H9 (cell line): ENCODE results near the gene KLHL3. TPM values are rescaled to one million over a fixed set of nuclear protein-coding genes. Genes with fewer than 3 reads are reported as not detected.

Experiments used
- DNase-seq: peaks from one replicate; pipeline ENCODE4 v3.0.0-alpha.2; 2017
- H2AFZ ChIP-seq: one replicate; pipeline ENCODE4 v1.6.1; 2013; ENCODE audit warnings: mild to moderate bottlenecking, low read length, control low read depth, moderate library complexity
- H2AK5ac ChIP-seq: 2 replicates; pipeline ENCODE4 v1.6.1; 2013; ENCODE audit warnings: low read length, control low read depth, mixed read lengths; ENCODE audit not compliant: insufficient read length
- H2BK120ac ChIP-seq: one replicate; pipeline ENCODE4 v1.6.1; 2013; ENCODE audit warnings: low read depth, mild to moderate bottlenecking, low read length, control low read depth, inconsistent platforms; ENCODE audit not compliant: poor library complexity, severe bottlenecking
- H2BK12ac ChIP-seq: 2 replicates; pipeline ENCODE4 v1.6.1; 2013; ENCODE audit warnings: low read length, control low read depth, mixed read lengths, low read depth; ENCODE audit not compliant: insufficient read length
- H2BK15ac ChIP-seq: 2 replicates; pipeline ENCODE4 v1.6.1; 2013; ENCODE audit warnings: low read depth, low read length, control low read depth
- H2BK20ac ChIP-seq: one replicate; pipeline ENCODE4 v1.6.1; 2013; ENCODE audit warnings: low read depth, mild to moderate bottlenecking, low read length, control low read depth, inconsistent platforms; ENCODE audit not compliant: poor library complexity, severe bottlenecking
- H2BK5ac ChIP-seq: 2 replicates; pipeline ENCODE4 v1.6.1; 2013; ENCODE audit warnings: low read length, control low read depth, mixed read lengths; ENCODE audit not compliant: insufficient read length
- H3K14ac ChIP-seq: 2 replicates; pipeline ENCODE4 v1.6.1; 2013; ENCODE audit warnings: low read length, control low read depth; ENCODE audit not compliant: insufficient read depth
- H3K18ac ChIP-seq: 2 replicates; pipeline ENCODE4 v1.6.1; 2013; ENCODE audit warnings: low read depth, mild to moderate bottlenecking, mixed read lengths, low read length, control low read depth; ENCODE audit not compliant: insufficient read length
- H3K23ac ChIP-seq: 2 replicates; pipeline ENCODE4 v1.6.1; 2013; ENCODE audit warnings: low read length, control low read depth, mixed read lengths, low read depth; ENCODE audit not compliant: insufficient read length
- H3K23me2 ChIP-seq: 2 replicates; pipeline ENCODE4 v1.6.1; 2013; ENCODE audit warnings: low read depth, mild to moderate bottlenecking, mixed read lengths, low read length, control low read depth; ENCODE audit not compliant: insufficient read length, poor library complexity, severe bottlenecking
- H3K27ac ChIP-seq: 2 replicates; pipeline ENCODE4 v1.5.1; 2013; ENCODE audit warnings: low read length, control low read depth, mixed read lengths, low read depth; ENCODE audit not compliant: insufficient read length
- H3K27me3 ChIP-seq: 2 replicates; pipeline ENCODE4 v1.6.1; 2013; ENCODE audit warnings: low read length, control low read depth, inconsistent platforms; ENCODE audit not compliant: insufficient read depth
- H3K4ac ChIP-seq: 2 replicates; pipeline ENCODE4 v1.6.1; 2013; ENCODE audit warnings: low read depth, mild to moderate bottlenecking, control low read depth, inconsistent platforms, low read length, moderate library complexity
- H3K4me1 ChIP-seq: 2 replicates; pipeline ENCODE4 v1.6.1; 2013; ENCODE audit warnings: low read length, control low read depth, inconsistent platforms; ENCODE audit not compliant: insufficient read depth
- H3K4me2 ChIP-seq: 2 replicates; pipeline ENCODE4 v1.6.1; 2013; ENCODE audit warnings: low read length, control low read depth, mixed read lengths; ENCODE audit not compliant: insufficient read length, insufficient read depth
- H3K56ac ChIP-seq: 2 replicates; pipeline ENCODE4 v1.6.1; 2013; ENCODE audit warnings: low read depth, mild to moderate bottlenecking, mixed read lengths, low read length, control low read depth; ENCODE audit not compliant: insufficient read length
- H3K79me1 ChIP-seq: 2 replicates; pipeline ENCODE4 v1.6.1; 2013; ENCODE audit warnings: low read depth, mild to moderate bottlenecking, moderate library complexity, low read length, control low read depth, inconsistent platforms; ENCODE audit not compliant: insufficient read depth, poor library complexity, severe bottlenecking
- H3K79me2 ChIP-seq: 2 replicates; pipeline ENCODE4 v1.6.1; 2013; ENCODE audit warnings: low read length, control low read depth, inconsistent platforms; ENCODE audit not compliant: insufficient read depth
- H3K9ac ChIP-seq: 2 replicates; pipeline ENCODE4 v1.6.1; 2013; ENCODE audit warnings: low read length, control low read depth, mixed read lengths; ENCODE audit not compliant: insufficient read length; ENCODE audit errors: extremely low read depth
- H3K9me3 ChIP-seq: one replicate; pipeline ENCODE4 v1.6.1; 2013; ENCODE audit warnings: low read depth, low read length, inconsistent platforms; ENCODE audit not compliant: control insufficient read depth
- H3T11ph ChIP-seq: one replicate; pipeline ENCODE4 v1.6.1; 2013; ENCODE audit warnings: mild to moderate bottlenecking, low read length, control low read depth, inconsistent platforms
- H4K20me1 ChIP-seq: one replicate; pipeline ENCODE4 v1.6.1; 2013; ENCODE audit not compliant: control insufficient read depth, insufficient read length, insufficient read depth
- H4K5ac ChIP-seq: 2 replicates; pipeline ENCODE4 v1.6.1; 2013; ENCODE audit warnings: low read depth, mild to moderate bottlenecking, mixed read lengths, low read length, control low read depth; ENCODE audit not compliant: insufficient read length
- H4K8ac ChIP-seq: replicated peaks from 2 replicates; pipeline ENCODE4 v1.6.1; 2013; ENCODE audit warnings: low read length, control low read depth, mixed read lengths, low read depth; ENCODE audit not compliant: insufficient read length
- H4K91ac ChIP-seq: 2 replicates; pipeline ENCODE4 v1.6.1; 2013; ENCODE audit warnings: low read depth, mild to moderate bottlenecking, moderate library complexity, mixed read lengths, low read length, control low read depth; ENCODE audit not compliant: insufficient read length
- H3K27ac Mint-ChIP-seq, 3 experiments: 2 replicates in 2 of 3; 3 replicates in 1 of 3; pipeline ENCODE4 v1.8.0; 2020 to 2021; ENCODE audit warnings: mixed read lengths in 3 of 3, mild to moderate bottlenecking in 1 of 3, moderate library complexity in 1 of 3
- H3K27me3 Mint-ChIP-seq: 2 replicates; pipeline ENCODE4 v1.8.0; 2021; ENCODE audit warnings: low read depth, mild to moderate bottlenecking, moderate library complexity, mixed read lengths
- H3K36me3 Mint-ChIP-seq, 3 experiments: 2 replicates in 2 of 3; 3 replicates in 1 of 3; pipeline ENCODE4 v1.8.0; 2020 to 2021; ENCODE audit warnings: low read depth in 3 of 3, mixed read lengths in 3 of 3; ENCODE audit not compliant: insufficient read depth in 1 of 3
- H3K4me1 Mint-ChIP-seq, 2 experiments: 2 replicates each; pipeline ENCODE4 v1.8.0; 2020; ENCODE audit warnings: mixed read lengths in 2 of 2
- H3K4me3 Mint-ChIP-seq, 2 experiments: 2 replicates in 1 of 2; 3 replicates in 1 of 2; pipeline ENCODE4 v1.8.0; 2020 to 2021; ENCODE audit warnings: mild to moderate bottlenecking in 2 of 2, mixed read lengths in 2 of 2, moderate library complexity in 1 of 2
- H3K9me3 Mint-ChIP-seq, 2 experiments: 2 replicates in 1 of 2; 3 replicates in 1 of 2; pipeline ENCODE4 v1.8.0; 2020; ENCODE audit warnings: mild to moderate bottlenecking in 2 of 2, mixed read lengths in 2 of 2, moderate library complexity in 1 of 2
- WGBS: extraction: QIAGEN DNeasy Blood & Tissue Kit; methylation state at CpG from one replicate; pipeline ENCODE4 v1.1.7; 2013; ENCODE audit warnings: missing lambda C conversion rate, low lambda C conversion rate, mixed read lengths; ENCODE audit not compliant: insufficient read length; ENCODE audit errors: extremely low coverage; 5-methylcytosine and 5-hydroxymethylcytosine counted together
- total RNA-seq: library from RNA; stranded (reverse); gene quantifications from 2 replicates; pipeline ENCODE4 v1.2.1, GENCODE V29; 2021
- TF ChIP-seq, protein P1 (sequence below): fragments of 200-600 bp; sonication (generic); conservative IDR thresholded peaks from 3 replicates; pipeline ENCODE4 v1.8.0; 2021; ENCODE audit warnings: antibody characterized with exemption, mild to moderate bottlenecking

The KLHL3 gene
- total RNA-seq, 1 experiment from 2014 or later = 12.8 TPM

DNA sequence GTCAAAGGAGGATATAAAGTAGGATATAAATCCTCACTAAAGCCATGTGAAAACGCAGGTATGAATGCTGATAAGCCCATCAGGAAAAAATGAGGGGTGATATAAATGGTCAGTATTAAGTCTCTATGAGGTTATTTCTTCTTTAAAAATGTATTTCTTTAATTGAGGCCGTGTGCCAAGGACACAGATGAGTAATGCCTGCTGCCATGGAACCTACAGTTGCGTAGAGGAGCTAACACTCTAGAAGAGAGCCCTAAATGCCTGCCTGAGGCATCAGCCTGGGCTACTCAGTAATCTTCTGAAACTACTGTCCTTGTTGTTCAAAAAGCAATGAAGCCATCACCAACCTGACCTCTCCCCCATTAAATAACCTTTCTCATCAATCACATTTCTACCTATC is 84.9 kb downstream of the KLHL3 start:
- Mint-ChIP-seq H3K27me3 (no peaks in the 10 kb centered on the region), H3K4me3 (no peak overlapping the region), H3K9me3 (peaks cover 0 to 2% of the 10 kb centered on the region in 2 experiments; a peak in 1 of 5 replicates), H3K4me1 (no peaks in the 10 kb centered on the region), H3K27ac (no peak overlapping the region; a peak in 1 of 7 replicates), H3K36me3 (peaks cover 4 to 9% (median 6%) of the 10 kb centered on the region in 3 experiments; a peak in 5 of 7 replicates)
- no peaks in the 10 kb centered on the region for H3K27me3 ChIP-seq
- H3K4me1 ChIP-seq = no peaks in the 10 kb centered on the region
- H2AK5ac ChIP-seq = no peak overlapping the region
- H3K56ac ChIP-seq = no peak overlapping the region
- no peak overlapping the region for H3K18ac ChIP-seq
- H2BK5ac ChIP-seq = no peak overlapping the region
- no peak overlapping the region for H4K8ac ChIP-seq
- no peak overlapping the region for H3T11ph ChIP-seq
- H2BK12ac ChIP-seq = no peak overlapping the region
- no peak overlapping the region for H3K9ac ChIP-seq
- TF ChIP-seq, protein P1, sequence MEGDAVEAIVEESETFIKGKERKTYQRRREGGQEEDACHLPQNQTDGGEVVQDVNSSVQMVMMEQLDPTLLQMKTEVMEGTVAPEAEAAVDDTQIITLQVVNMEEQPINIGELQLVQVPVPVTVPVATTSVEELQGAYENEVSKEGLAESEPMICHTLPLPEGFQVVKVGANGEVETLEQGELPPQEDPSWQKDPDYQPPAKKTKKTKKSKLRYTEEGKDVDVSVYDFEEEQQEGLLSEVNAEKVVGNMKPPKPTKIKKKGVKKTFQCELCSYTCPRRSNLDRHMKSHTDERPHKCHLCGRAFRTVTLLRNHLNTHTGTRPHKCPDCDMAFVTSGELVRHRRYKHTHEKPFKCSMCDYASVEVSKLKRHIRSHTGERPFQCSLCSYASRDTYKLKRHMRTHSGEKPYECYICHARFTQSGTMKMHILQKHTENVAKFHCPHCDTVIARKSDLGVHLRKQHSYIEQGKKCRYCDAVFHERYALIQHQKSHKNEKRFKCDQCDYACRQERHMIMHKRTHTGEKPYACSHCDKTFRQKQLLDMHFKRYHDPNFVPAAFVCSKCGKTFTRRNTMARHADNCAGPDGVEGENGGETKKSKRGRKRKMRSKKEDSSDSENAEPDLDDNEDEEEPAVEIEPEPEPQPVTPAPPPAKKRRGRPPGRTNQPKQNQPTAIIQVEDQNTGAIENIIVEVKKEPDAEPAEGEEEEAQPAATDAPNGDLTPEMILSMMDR = no peak
- no peak overlapping the region for H3K4me2 ChIP-seq
- no peaks in the 10 kb centered on the region for H3K23me2 ChIP-seq
- H4K20me1 ChIP-seq = no peaks in the 10 kb centered on the region
- H4K91ac ChIP-seq = no peak overlapping the region
- no peak overlapping the region for H3K14ac ChIP-seq
- WGBS = no CpG with 5 or more reads among the region's 3 CpGs
- H2BK20ac ChIP-seq = no peak overlapping the region
- no peak overlapping the region for H3K4ac ChIP-seq
- H3K79me2 ChIP-seq = no peaks in the 10 kb centered on the region
- no peak overlapping the region for H2BK15ac ChIP-seq
- H3K79me1 ChIP-seq = no peaks in the 10 kb centered on the region
- no peak overlapping the region for H2AFZ ChIP-seq
- no peak overlapping the region for H3K27ac ChIP-seq
- H3K9me3 ChIP-seq = no peaks in the 10 kb centered on the region
- H3K23ac ChIP-seq = no peak overlapping the region
- no peak overlapping the region for H4K5ac ChIP-seq
- no peak for DNase-seq
- H2BK120ac ChIP-seq = no peak overlapping the region
